IMR-90 (cell line): Measurements from ENCODE around the gene BPIFB1. TPM values are rescaled to one million over a fixed set of nuclear protein-coding genes. Genes with fewer than 3 reads are reported as not detected.

Source experiments
- ATAC-seq: fragments of 200-7000 bp; cut with Tn5 transposase; 2 replicates; pipeline ENCODE4 v1.9.1; 2020; ENCODE audit warnings: low read depth, mild to moderate bottlenecking, moderate library complexity
- BruUV-seq: library from RNA; stranded (reverse); fragments of 400-500 nt; replicated peaks from 2 replicates; lab custom pipeline; 2021; lab: Mats Ljungman, UMichigan
- CTCF ChIA-PET: fragments of 300-600 bp; formaldehyde crosslinking; extraction: SDS; loops from one replicate; lab custom pipeline; 2021; ENCODE audit warnings: antibody characterized with exemption; lab: Yijun Ruan, JAX
- POLR2A ChIA-PET: fragments of 300-600 bp; sonication (Branson Sonifier 250); formaldehyde crosslinking; loops from one replicate; lab custom pipeline; 2022; ENCODE audit warnings: antibody characterized with exemption; ENCODE audit not compliant: unreplicated experiment; lab: Charles Lee
- DNase-seq: peaks from one replicate; pipeline ENCODE4 v3.0.0; 2013
- H2AFZ ChIP-seq: replicated peaks from 2 replicates; pipeline ENCODE3; 2013; ENCODE audit warnings: low read length, mild to moderate bottlenecking; ENCODE audit not compliant: poor library complexity
- H2AK5ac ChIP-seq: 2 replicates; pipeline ENCODE4 v1.6.1; 2013; ENCODE audit warnings: low read depth, low read length, inconsistent platforms
- H2AK9ac ChIP-seq: replicated peaks from 2 replicates; pipeline ENCODE3; 2013; ENCODE audit warnings: mild to moderate bottlenecking, low read depth, low read length, moderate library complexity; ENCODE audit not compliant: poor library complexity
- H2BK120ac ChIP-seq: 2 replicates; pipeline ENCODE4 v1.6.1; 2013; ENCODE audit warnings: low read depth, low read length, inconsistent platforms
- H2BK15ac ChIP-seq: 3 replicates; pipeline ENCODE4 v1.6.1; 2013; ENCODE audit warnings: low read depth, low read length, inconsistent platforms
- H2BK20ac ChIP-seq: 2 replicates; pipeline ENCODE4 v1.6.1; 2013; ENCODE audit warnings: low read depth, mild to moderate bottlenecking, inconsistent platforms, low read length, moderate library complexity
- H2BK5ac ChIP-seq: 2 replicates; pipeline ENCODE4 v1.6.1; 2013; ENCODE audit warnings: mild to moderate bottlenecking, low read depth, low read length, inconsistent platforms; ENCODE audit not compliant: poor library complexity, severe bottlenecking
- H3K14ac ChIP-seq: replicated peaks from 2 replicates; pipeline ENCODE4 v1.6.1; 2013; ENCODE audit warnings: low read depth, low read length, inconsistent platforms
- H3K18ac ChIP-seq: 2 replicates; pipeline ENCODE4 v1.6.1; 2013; ENCODE audit warnings: low read depth, low read length, control low read depth
- H3K23ac ChIP-seq: 2 replicates; pipeline ENCODE4 v1.6.1; 2013; ENCODE audit warnings: low read depth, low read length, inconsistent platforms
- H3K27ac ChIP-seq: 2 replicates; pipeline ENCODE4 v1.5.1; 2013; ENCODE audit warnings: mild to moderate bottlenecking, control low read depth, low read length; ENCODE audit not compliant: insufficient read depth
- H3K27me3 ChIP-seq: 2 replicates; pipeline ENCODE4 v1.6.1; 2013; ENCODE audit warnings: low read length; ENCODE audit not compliant: control insufficient read depth, insufficient read depth
- H3K36me3 ChIP-seq: 2 replicates; pipeline ENCODE4 v1.6.1; 2013; ENCODE audit warnings: low read length, mixed read lengths; ENCODE audit not compliant: control insufficient read depth, insufficient read depth
- H3K4ac ChIP-seq: 2 replicates; pipeline ENCODE4 v1.6.1; 2013; ENCODE audit warnings: low read depth, low read length, inconsistent platforms
- H3K4me1 ChIP-seq: 2 replicates; pipeline ENCODE4 v1.6.1; 2013; ENCODE audit warnings: low read length, mixed read lengths; ENCODE audit not compliant: control insufficient read depth, insufficient read depth
- H3K4me2 ChIP-seq: 2 replicates; pipeline ENCODE4 v1.6.1; 2013; ENCODE audit warnings: low read depth, mild to moderate bottlenecking, control low read depth, low read length, moderate library complexity
- H3K4me3 ChIP-seq: 2 replicates; pipeline ENCODE4 v1.5.1; 2013; ENCODE audit warnings: low read depth, mild to moderate bottlenecking, control low read depth, low read length, moderate library complexity; ENCODE audit not compliant: insufficient read depth
- H3K56ac ChIP-seq: 2 replicates; pipeline ENCODE4 v1.6.1; 2013; ENCODE audit warnings: low read length, inconsistent platforms; ENCODE audit not compliant: insufficient read depth; ENCODE audit errors: extremely low read depth
- H3K79me1 ChIP-seq, 2 experiments: 2 replicates each; pipeline ENCODE4 v1.6.1; 2013; ENCODE audit warnings: low read length in 2 of 2, inconsistent platforms in 1 of 2, low read depth in 1 of 2
- H3K9ac ChIP-seq: 2 replicates; pipeline ENCODE4 v1.6.1; 2013; ENCODE audit warnings: low read depth, low read length, control low read depth
- H3K9me1 ChIP-seq: 2 replicates; pipeline ENCODE4 v1.6.1; 2013; ENCODE audit warnings: low read length, inconsistent platforms; ENCODE audit not compliant: insufficient read depth
- H3K9me3 ChIP-seq: 2 replicates; pipeline ENCODE4 v1.6.1; 2013; ENCODE audit warnings: low read length; ENCODE audit not compliant: control insufficient read depth, insufficient read depth
- H4K20me1 ChIP-seq: 2 replicates; pipeline ENCODE4 v1.6.1; 2013; ENCODE audit warnings: low read length, inconsistent platforms; ENCODE audit not compliant: insufficient read depth
- H4K5ac ChIP-seq: 2 replicates; pipeline ENCODE4 v1.6.1; 2013; ENCODE audit warnings: mild to moderate bottlenecking, low read depth, low read length, control low read depth
- H4K8ac ChIP-seq, 2 experiments: 2 replicates each; pipeline ENCODE4 v1.6.1; 2013; ENCODE audit warnings: low read depth in 2 of 2, low read length in 2 of 2, control low read depth in 1 of 2, inconsistent platforms in 1 of 2
- H4K91ac ChIP-seq: 2 replicates; pipeline ENCODE4 v1.6.1; 2013; ENCODE audit warnings: low read depth, low read length, inconsistent platforms; ENCODE audit not compliant: insufficient read depth
- BHLHE40 ChIP-seq: fragments of 150-350 bp; IDR thresholded peaks from 2 replicates; pipeline ENCODE4 v1.6.1; 2016; ENCODE audit warnings: mild to moderate bottlenecking, low read depth, low read length
- CEBPB ChIP-seq: IDR thresholded peaks from 2 replicates; pipeline ENCODE4 v1.6.1; 2012; ENCODE audit warnings: low read depth, low read length, improper control_type of control experiment
- CHD1 ChIP-seq: IDR thresholded peaks from 2 replicates; pipeline ENCODE4 v1.6.1; 2012; ENCODE audit warnings: low read depth, low read length, improper control_type of control experiment
- FOS ChIP-seq: fragments of 150-350 bp; IDR thresholded peaks from 2 replicates; pipeline ENCODE4 v1.6.1; 2016; ENCODE audit warnings: low read depth, low read length
- MAFK ChIP-seq: IDR thresholded peaks from 2 replicates; pipeline ENCODE4 v1.6.1; 2012; ENCODE audit warnings: low read depth, low read length, improper control_type of control experiment
- MAZ ChIP-seq: IDR thresholded peaks from 2 replicates; pipeline ENCODE4 v1.6.1; 2012; ENCODE audit warnings: low read depth, mild to moderate bottlenecking, low read length, improper control_type of control experiment, moderate library complexity, borderline replicate concordance
- NFE2L2 ChIP-seq: fragments of 150-350 bp; IDR thresholded peaks from 2 replicates; pipeline ENCODE4 v1.6.1; 2016; ENCODE audit warnings: low read depth, mild to moderate bottlenecking, low read length
- POLR2A ChIP-seq: IDR thresholded peaks from 2 replicates; pipeline ENCODE4 v1.6.1; 2012; ENCODE audit warnings: mild to moderate bottlenecking, low read depth, low read length
- RAD21 ChIP-seq: IDR thresholded peaks from 2 replicates; pipeline ENCODE4 v1.6.1; 2012; ENCODE audit warnings: low read length, improper control_type of control experiment
- RCOR1 ChIP-seq: IDR thresholded peaks from 2 replicates; pipeline ENCODE4 v1.6.1; 2012; ENCODE audit warnings: mild to moderate bottlenecking, low read length, improper control_type of control experiment; ENCODE audit not compliant: insufficient replicate concordance
- RFX5 ChIP-seq: IDR thresholded peaks from 2 replicates; pipeline ENCODE4 v1.8.0; 2012; ENCODE audit warnings: low read depth, mild to moderate bottlenecking, low read length, moderate library complexity
- SMC3 ChIP-seq: fragments of 150-350 bp; IDR thresholded peaks from 2 replicates; pipeline ENCODE4 v1.6.1; 2016; ENCODE audit warnings: low read depth, mild to moderate bottlenecking, antibody characterized with exemption, low read length, moderate library complexity
- WGBS, 2 experiments: methylation state at CpG; one replicate each; pipeline versions ENCODE4 v1.1.5 to v1.1.7; 2013; ENCODE audit warnings: missing lambda C conversion rate in 2 of 2; ENCODE audit not compliant: insufficient read length in 1 of 2; ENCODE audit errors: extremely low coverage in 2 of 2; 5-methylcytosine and 5-hydroxymethylcytosine counted together
- dilution Hi-C: fragments of 300-500 bp; cut with HindIII; formaldehyde crosslinking; loops from one replicate; pipeline ENCODE4 v1.14.3; 2018; ENCODE audit warnings: low sequenced_read_pairs; ENCODE audit not compliant: unreplicated experiment
- in situ Hi-C: fragments of 300-500 bp; cut with MboI; formaldehyde crosslinking; loops from 3 replicates; pipeline ENCODE4 v1.14.3; 2019; ENCODE audit warnings: low sequenced_read_pairs, inconsistent platforms, mixed read lengths
- intact Hi-C: fragments of 100-400 bp; cut with micrococcal nuclease; formaldehyde crosslinking; loops from 2 replicates; pipeline ENCODE4 v1.10.0; 2022
- polyA plus RNA-seq, 3 experiments: library from polyadenylated mRNA; depleted of rRNA; stranded (reverse); fragments of >200 nt; gene quantifications; 2 replicates each; pipeline ENCODE4 v1.2.3, GENCODE V29; 2012; ENCODE audit warnings: low replicate concordance in 1 of 3
- total RNA-seq: library from RNA; depleted of rRNA; stranded (reverse); fragments of >200 nt; gene quantifications from 2 replicates; pipeline ENCODE4 v1.2.3, GENCODE V29; 2012
- TF ChIP-seq, protein P1 (sequence below): fragments of 150-350 bp; IDR thresholded peaks from 2 replicates; pipeline ENCODE4 v1.6.1; 2017; ENCODE audit warnings: mild to moderate bottlenecking, antibody characterized with exemption, low read length, low read depth

BPIFB1 gene
- total and polyA plus RNA-seq, 2 of the 4 experiments (the other 2 are of a cell fraction), result not detected

DNA sequence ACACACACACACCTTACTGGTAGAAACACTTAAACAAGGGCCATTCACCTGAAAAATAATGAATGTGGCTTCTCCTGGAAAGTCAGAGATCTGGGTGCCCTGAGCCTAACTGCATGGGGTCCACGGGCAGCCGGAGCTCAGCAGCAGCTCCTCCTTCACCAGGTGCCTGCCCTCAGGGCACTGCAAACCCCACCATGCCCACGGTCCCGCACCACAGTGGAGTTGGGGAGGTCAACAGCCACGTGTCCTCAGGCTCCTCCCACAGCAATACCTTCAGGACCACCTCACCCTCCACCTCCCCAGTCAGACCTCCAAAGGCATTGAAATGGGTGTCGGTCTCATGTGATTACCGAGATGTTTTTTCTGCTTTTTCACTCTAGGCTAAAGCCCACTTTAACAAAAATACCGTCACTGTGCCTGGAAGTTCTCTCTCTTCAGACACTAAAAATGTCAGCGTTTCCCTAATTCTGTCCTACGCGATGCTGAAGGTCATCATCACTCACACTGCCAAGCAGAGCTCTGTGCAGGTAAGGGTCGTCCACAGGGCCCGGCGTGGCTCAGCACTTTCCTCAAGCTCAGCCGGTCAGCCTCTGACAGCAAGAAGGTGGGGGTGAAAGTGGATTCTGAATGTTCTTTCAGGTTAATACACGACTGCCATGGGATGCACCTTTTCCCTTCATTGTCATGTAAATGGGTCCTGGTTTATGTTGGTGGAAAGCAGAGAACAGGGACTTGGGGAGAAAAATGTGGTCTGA lies 69.4 kb downstream of the BPIFB1 start:
- ATAC-seq, result no peak
- CTCF ChIA-PET, result no interaction called here
- Histone ChIP-seq H3K27me3 (no peaks in the 10 kb centered on the region), H4K91ac (no peak overlapping the region), H3K79me1 (no peaks in the 10 kb centered on the region), H3K56ac (no peak overlapping the region), H2BK5ac (no peak overlapping the region), H3K4me2 (no peak overlapping the region), H3K18ac (no peak overlapping the region), H3K36me3 (peaks cover 11% of the 10 kb centered on the region), H2AFZ (no peak overlapping the region), H3K4me1 (no peaks in the 10 kb centered on the region; the same call in 1 of the 2 replicates), H2BK15ac (no peak overlapping the region), H4K5ac (no peak overlapping the region), H3K9me1 (peaks cover 4% of the 10 kb centered on the region; the same call in 1 of the 2 replicates), H2BK20ac (no peak overlapping the region), H3K9ac (no peak overlapping the region), H2AK5ac (no peak overlapping the region), H3K9me3 (no peaks in the 10 kb centered on the region), H3K23ac (no peak overlapping the region), H2AK9ac (no peak overlapping the region), H2BK120ac (no peak overlapping the region), H3K27ac (no peak overlapping the region), H3K14ac (no peak overlapping the region), H4K20me1 (no peaks in the 10 kb centered on the region; the same call in 1 of the 2 replicates), H4K8ac (no peak overlapping the region), H3K4me3 (no peak overlapping the region), H3K4ac (no peak overlapping the region)
- POLR2A ChIA-PET, result no interaction called here
- intact Hi-C loops (no loop called here), in situ Hi-C loops (no loop called here), dilution Hi-C loops (no loop called here)
- DNase-seq, result no peak
- no TSS peak for BruUV-seq
- TF ChIP-seq CHD1 (no peak), MAZ (no peak), CEBPB (no peak), MAFK (no peak), POLR2A (no peak), FOS (no peak), NFE2L2 (no peak), RAD21 (no peak), SMC3 (no peak), BHLHE40 (no peak), RCOR1 (no peak), RFX5 (no peak)
- TF ChIP-seq, protein P1, sequence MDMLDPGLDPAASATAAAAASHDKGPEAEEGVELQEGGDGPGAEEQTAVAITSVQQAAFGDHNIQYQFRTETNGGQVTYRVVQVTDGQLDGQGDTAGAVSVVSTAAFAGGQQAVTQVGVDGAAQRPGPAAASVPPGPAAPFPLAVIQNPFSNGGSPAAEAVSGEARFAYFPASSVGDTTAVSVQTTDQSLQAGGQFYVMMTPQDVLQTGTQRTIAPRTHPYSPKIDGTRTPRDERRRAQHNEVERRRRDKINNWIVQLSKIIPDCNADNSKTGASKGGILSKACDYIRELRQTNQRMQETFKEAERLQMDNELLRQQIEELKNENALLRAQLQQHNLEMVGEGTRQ, result no peak
- 88% methylated on average over 2 of the region's 16 CpGs; no CpG with 5 or more reads in 1 of the 2 experiments for WGBS, 2 experiments
